Liver (tissue), 9 donors: ENCODE results near the gene SIM2. TPM values are rescaled to one million over a fixed set of nuclear protein-coding genes. Genes with fewer than 3 reads are reported as not detected.

Experiments
- DNase-seq: peaks from one replicate; pipeline ENCODE4 v3.0.0-alpha.2; 2017; ENCODE audit warnings: low spot score
- H3K27ac ChIP-seq, 2 donors: one replicate each; pipeline ENCODE4 v1.7.0; 2013; ENCODE audit warnings: inconsistent platforms in 2 of 2, low read length in 2 of 2, control low read depth in 1 of 2, low read depth in 1 of 2, mild to moderate bottlenecking in 1 of 2
- H3K27me3 ChIP-seq, 4 donors: one replicate each; pipeline versions ENCODE4 v1.6.1 to v1.7.0; 2013; ENCODE audit warnings: low read length in 3 of 4, inconsistent platforms in 1 of 4, mild to moderate bottlenecking in 1 of 4, moderate library complexity in 1 of 4; ENCODE audit not compliant: control insufficient read depth in 4 of 4, insufficient read depth in 4 of 4
- H3K36me3 ChIP-seq, 4 donors: one replicate each; pipeline versions ENCODE4 v1.6.1 to v1.7.0; 2013; ENCODE audit warnings: low read length in 3 of 4, mild to moderate bottlenecking in 3 of 4, low read depth in 1 of 4, moderate library complexity in 1 of 4; ENCODE audit not compliant: control insufficient read depth in 4 of 4, insufficient read depth in 3 of 4
- H3K4me1 ChIP-seq, 4 donors: one replicate each; pipeline versions ENCODE4 v1.6.1 to v1.7.0; 2013; ENCODE audit warnings: low read length in 3 of 4, mild to moderate bottlenecking in 3 of 4, moderate library complexity in 1 of 4; ENCODE audit not compliant: control insufficient read depth in 4 of 4, insufficient read depth in 4 of 4
- H3K4me3 ChIP-seq, 3 donors: one replicate each; pipeline versions ENCODE4 v1.6.1 to v1.7.0; 2013; ENCODE audit warnings: low read length in 3 of 3, control low read depth in 1 of 3, low read depth in 1 of 3, mild to moderate bottlenecking in 1 of 3
- H3K9ac ChIP-seq, 2 donors: one replicate each; pipeline ENCODE4 v1.7.0; 2013; ENCODE audit warnings: low read length in 2 of 2, mild to moderate bottlenecking in 2 of 2, moderate library complexity in 2 of 2, control low read depth in 1 of 2, low read depth in 1 of 2
- H3K9me3 ChIP-seq, 4 donors: one replicate each; pipeline versions ENCODE4 v1.6.1 to v1.7.0; 2013; ENCODE audit warnings: low read length in 3 of 4; ENCODE audit not compliant: control insufficient read depth in 4 of 4
- FOXA1 ChIP-seq: IDR thresholded peaks from 2 replicates; pipeline ENCODE4 v1.6.1; 2016; ENCODE audit warnings: antibody characterized with exemption
- RAD21 ChIP-seq, 2 donors: IDR thresholded peaks; 2 replicates each; pipeline ENCODE4 v1.6.1; 2016; ENCODE audit warnings: antibody characterized with exemption in 2 of 2, mild to moderate bottlenecking in 2 of 2
- YY1 ChIP-seq: IDR thresholded peaks from 2 replicates; pipeline ENCODE4 v1.6.1; 2016; ENCODE audit warnings: antibody characterized with exemption, mild to moderate bottlenecking
- WGBS: extraction: QIAGEN DNeasy Blood & Tissue Kit; methylation state at CpG from one replicate; pipeline ENCODE4 v1.1.7; 2013; 5-methylcytosine and 5-hydroxymethylcytosine counted together
- polyA plus RNA-seq, 2 donors: library from polyadenylated mRNA; stranded (reverse) in 1 of 2; unstranded in 1 of 2; fragments of 200-250 nt in 1 of 2; fragments of >200 nt in 1 of 2; fragmentation: Nextera tagmentation in 1 of 2; extraction: Ambion mirVana in 1 of 2; gene quantifications; one replicate each; pipeline versions ENCODE4 v1.2.1 to v1.2.3, GENCODE V29; 2013 to 2015
- total RNA-seq, 2 donors: library from RNA; depleted of rRNA; stranded (reverse); fragments of >200 nt; gene quantifications; one replicate each; pipeline ENCODE4 v1.2.3, GENCODE V29; 2014
- TF ChIP-seq, protein P1 (sequence below): fragments of 150-350 bp; IDR thresholded peaks from 2 replicates; pipeline ENCODE4 v1.5.1; 2017; ENCODE audit warnings: improper control_type of control experiment, low read depth, low read length; ENCODE audit not compliant: missing input control
- TF ChIP-seq, protein P2 (sequence below): IDR thresholded peaks from 2 replicates; pipeline ENCODE4 v1.6.1; 2016; ENCODE audit warnings: antibody characterized with exemption
- TF ChIP-seq, protein P3 (sequence below): IDR thresholded peaks from 2 replicates; pipeline ENCODE4 v1.6.1; 2016; ENCODE audit warnings: antibody characterized with exemption
- TF ChIP-seq, protein P4 (sequence below): IDR thresholded peaks from 2 replicates; pipeline ENCODE4 v1.6.1; 2016; ENCODE audit warnings: antibody characterized with exemption, mild to moderate bottlenecking
- donor health status: healthy.
- donor health status: healthy.
- donor health status: healthy.
- donor health status: healthy.
- donor health status: healthy.

SIM2 gene
- total and polyA plus RNA-seq, 4 donors, result 0.19 TPM; not detected in 3

DNA sequence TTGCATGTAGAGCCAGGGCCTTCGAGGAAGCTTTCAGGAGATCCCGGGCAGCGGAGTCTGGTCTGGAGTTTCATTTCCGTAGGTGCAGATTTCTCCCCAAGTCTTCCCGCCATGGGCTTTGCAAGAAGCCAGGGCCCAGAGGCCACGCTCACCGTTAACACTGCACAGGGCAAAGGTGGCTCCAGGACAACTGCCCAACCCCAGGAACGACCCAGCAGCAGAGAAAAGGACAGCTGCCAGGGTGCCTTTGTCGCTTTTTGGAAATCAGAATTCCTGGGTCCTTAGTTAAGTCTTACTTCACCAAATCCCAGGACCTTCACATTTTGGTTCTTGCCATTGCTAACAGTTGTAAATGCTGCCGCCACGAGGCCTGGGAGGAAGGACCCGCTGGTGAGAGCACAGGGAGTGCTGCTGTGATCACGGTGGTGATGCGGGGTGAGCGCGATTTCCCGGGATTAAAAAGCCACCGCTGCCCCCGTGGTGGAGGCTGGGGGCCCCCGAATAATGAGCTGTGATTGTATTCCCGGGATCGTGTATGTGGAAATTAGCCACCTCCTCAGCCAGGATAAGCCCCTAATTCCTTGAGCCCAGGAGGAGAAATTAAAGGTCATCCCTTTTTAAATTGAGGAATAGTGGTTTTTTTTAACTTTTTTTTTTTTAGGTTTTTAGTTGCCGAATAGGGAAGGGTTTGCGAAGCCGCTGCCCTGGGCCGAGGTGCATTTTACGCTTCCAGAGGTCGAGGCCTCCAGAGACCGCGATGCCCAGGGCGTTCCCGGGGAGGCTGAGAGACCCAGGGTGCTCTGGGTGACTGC, 8.2 kb downstream of the SIM2 start (continued):
- TF ChIP-seq, protein P1, sequence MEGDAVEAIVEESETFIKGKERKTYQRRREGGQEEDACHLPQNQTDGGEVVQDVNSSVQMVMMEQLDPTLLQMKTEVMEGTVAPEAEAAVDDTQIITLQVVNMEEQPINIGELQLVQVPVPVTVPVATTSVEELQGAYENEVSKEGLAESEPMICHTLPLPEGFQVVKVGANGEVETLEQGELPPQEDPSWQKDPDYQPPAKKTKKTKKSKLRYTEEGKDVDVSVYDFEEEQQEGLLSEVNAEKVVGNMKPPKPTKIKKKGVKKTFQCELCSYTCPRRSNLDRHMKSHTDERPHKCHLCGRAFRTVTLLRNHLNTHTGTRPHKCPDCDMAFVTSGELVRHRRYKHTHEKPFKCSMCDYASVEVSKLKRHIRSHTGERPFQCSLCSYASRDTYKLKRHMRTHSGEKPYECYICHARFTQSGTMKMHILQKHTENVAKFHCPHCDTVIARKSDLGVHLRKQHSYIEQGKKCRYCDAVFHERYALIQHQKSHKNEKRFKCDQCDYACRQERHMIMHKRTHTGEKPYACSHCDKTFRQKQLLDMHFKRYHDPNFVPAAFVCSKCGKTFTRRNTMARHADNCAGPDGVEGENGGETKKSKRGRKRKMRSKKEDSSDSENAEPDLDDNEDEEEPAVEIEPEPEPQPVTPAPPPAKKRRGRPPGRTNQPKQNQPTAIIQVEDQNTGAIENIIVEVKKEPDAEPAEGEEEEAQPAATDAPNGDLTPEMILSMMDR, result no peak
- TF ChIP-seq, protein P2, sequence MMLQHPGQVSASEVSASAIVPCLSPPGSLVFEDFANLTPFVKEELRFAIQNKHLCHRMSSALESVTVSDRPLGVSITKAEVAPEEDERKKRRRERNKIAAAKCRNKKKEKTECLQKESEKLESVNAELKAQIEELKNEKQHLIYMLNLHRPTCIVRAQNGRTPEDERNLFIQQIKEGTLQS, result no peak

DNA sequence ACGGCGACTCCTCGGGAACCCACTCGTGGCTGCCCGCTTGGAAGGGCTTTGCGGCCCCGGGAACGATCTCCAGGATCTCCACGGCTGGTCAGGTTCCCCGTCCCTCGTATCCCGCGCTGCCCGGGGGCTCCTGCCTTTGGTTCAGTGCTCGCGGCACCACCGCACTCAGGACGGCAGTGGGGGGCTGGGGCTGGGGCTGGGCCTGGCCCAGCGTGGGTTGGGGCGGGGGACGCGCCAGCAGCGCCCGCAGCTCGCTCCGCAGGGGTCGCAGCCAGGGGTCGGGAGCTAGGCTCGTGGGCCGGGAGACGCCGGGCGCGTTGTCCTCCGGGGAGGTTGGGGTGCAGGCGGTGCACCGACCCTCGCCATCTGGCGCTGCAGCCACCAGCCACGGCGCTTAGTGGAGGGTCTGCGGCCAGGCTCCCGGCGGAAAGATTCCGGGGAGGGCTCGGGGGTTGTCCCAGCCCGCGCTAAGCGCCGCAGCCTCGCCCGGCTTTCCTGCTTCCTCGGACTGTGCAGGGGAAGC, 8.9 kb downstream of the SIM2 start:
- WGBS, result 6% methylated on average over 53 of the region's 53 CpGs
- Histone ChIP-seq H3K36me3 (no peaks in the 10 kb centered on the region), H3K4me1 (peaks cover 10 to 21% (median 12%) of the 10 kb centered on the region in 4 donors), H3K4me3 (no peak overlapping the region), H3K9me3 (no peaks in the 10 kb centered on the region), H3K27ac (no peak overlapping the region), H3K9ac (no peak overlapping the region), H3K27me3 (peaks cover 13 to 33% (median 28%) of the 10 kb centered on the region in 4 donors)
- DNase-seq, result no peak
- no peak for TF ChIP-seq YY1
- TF ChIP-seq, protein P1, result no peak

DNA sequence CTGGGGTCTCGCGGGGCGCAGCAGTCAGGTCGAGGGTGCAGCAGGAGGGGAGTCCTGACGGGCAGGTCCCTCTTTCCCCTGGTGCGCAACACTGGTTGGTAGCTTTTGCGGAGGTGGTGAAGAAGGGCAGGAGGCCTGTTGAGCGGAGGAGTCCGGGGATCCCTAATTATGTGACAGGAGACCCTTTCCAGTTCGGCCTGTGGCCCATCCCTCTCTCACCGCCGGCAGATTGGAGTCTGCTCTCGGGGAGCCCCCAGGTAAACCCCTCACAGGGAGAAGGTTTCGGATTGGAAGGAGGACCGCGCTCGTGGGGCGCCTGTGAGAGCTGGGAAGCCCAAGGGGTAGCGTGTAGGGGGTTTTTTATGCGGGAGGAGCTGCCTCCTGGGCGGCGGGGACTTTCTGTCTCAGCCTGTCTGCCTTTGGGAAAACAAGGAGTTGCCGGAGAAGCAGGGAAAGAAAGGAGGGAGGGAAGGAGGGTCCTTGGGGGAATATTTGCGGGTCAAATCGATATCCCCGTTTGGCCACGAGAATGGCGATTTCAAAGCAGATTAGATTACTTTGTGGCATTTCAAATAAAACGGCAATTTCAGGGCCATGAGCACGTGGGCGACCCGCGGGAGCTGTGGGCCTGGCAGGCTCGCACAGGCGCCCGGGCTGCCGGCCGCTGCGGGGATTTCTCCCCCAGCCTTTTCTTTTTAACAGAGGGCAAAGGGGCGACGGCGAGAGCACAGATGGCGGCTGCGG, 9.5 kb downstream of the SIM2 start:
- Histone ChIP-seq H3K4me1 (peaks cover 10 to 21% (median 12%) of the 10 kb centered on the region in 4 donors), H3K27ac (no peak overlapping the region), H3K27me3 (peaks cover 13 to 32% (median 26%) of the 10 kb centered on the region in 4 donors), H3K9ac (no peak overlapping the region), H3K36me3 (no peaks in the 10 kb centered on the region), H3K4me3 (peak overlapping the region in 1 of 3 donors; percentile 33), H3K9me3 (no peaks in the 10 kb centered on the region)
- DNase-seq, result no peak
- 6% methylated on average over 44 of the region's 44 CpGs for WGBS
- TF ChIP-seq RAD21 (IDR thresholded peaks at IDR 0.05), result no peak
- TF ChIP-seq, protein P3, sequence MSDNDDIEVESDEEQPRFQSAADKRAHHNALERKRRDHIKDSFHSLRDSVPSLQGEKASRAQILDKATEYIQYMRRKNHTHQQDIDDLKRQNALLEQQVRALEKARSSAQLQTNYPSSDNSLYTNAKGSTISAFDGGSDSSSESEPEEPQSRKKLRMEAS, result no peak
- TF ChIP-seq, protein P1, result no peak
- TF ChIP-seq FOXA1, result no peak
- TF ChIP-seq, protein P4, sequence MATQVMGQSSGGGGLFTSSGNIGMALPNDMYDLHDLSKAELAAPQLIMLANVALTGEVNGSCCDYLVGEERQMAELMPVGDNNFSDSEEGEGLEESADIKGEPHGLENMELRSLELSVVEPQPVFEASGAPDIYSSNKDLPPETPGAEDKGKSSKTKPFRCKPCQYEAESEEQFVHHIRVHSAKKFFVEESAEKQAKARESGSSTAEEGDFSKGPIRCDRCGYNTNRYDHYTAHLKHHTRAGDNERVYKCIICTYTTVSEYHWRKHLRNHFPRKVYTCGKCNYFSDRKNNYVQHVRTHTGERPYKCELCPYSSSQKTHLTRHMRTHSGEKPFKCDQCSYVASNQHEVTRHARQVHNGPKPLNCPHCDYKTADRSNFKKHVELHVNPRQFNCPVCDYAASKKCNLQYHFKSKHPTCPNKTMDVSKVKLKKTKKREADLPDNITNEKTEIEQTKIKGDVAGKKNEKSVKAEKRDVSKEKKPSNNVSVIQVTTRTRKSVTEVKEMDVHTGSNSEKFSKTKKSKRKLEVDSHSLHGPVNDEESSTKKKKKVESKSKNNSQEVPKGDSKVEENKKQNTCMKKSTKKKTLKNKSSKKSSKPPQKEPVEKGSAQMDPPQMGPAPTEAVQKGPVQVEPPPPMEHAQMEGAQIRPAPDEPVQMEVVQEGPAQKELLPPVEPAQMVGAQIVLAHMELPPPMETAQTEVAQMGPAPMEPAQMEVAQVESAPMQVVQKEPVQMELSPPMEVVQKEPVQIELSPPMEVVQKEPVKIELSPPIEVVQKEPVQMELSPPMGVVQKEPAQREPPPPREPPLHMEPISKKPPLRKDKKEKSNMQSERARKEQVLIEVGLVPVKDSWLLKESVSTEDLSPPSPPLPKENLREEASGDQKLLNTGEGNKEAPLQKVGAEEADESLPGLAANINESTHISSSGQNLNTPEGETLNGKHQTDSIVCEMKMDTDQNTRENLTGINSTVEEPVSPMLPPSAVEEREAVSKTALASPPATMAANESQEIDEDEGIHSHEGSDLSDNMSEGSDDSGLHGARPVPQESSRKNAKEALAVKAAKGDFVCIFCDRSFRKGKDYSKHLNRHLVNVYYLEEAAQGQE, result no peak
